K562 treated with DMSO at 1 percent for 24 hours (cell line): Measurements from ENCODE around the gene TLCD4. TPM values are rescaled to one million over a fixed set of nuclear protein-coding genes. Genes with fewer than 3 reads are reported as not detected.

Source experiments
- total RNA-seq: library from RNA; unstranded; fragments of 300-600 nt; gene quantifications from 2 replicates; pipeline ENCODE4 v1.2.3, GENCODE V29; 2022; ENCODE audit warnings: low read depth; ENCODE audit not compliant: insufficient read depth

Gene TLCD4, protein sequence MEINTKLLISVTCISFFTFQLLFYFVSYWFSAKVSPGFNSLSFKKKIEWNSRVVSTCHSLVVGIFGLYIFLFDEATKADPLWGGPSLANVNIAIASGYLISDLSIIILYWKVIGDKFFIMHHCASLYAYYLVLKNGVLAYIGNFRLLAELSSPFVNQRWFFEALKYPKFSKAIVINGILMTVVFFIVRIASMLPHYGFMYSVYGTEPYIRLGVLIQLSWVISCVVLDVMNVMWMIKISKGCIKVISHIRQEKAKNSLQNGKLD
- 4.6 and 6.0 TPM in 2 replicates for total RNA-seq

DNA sequence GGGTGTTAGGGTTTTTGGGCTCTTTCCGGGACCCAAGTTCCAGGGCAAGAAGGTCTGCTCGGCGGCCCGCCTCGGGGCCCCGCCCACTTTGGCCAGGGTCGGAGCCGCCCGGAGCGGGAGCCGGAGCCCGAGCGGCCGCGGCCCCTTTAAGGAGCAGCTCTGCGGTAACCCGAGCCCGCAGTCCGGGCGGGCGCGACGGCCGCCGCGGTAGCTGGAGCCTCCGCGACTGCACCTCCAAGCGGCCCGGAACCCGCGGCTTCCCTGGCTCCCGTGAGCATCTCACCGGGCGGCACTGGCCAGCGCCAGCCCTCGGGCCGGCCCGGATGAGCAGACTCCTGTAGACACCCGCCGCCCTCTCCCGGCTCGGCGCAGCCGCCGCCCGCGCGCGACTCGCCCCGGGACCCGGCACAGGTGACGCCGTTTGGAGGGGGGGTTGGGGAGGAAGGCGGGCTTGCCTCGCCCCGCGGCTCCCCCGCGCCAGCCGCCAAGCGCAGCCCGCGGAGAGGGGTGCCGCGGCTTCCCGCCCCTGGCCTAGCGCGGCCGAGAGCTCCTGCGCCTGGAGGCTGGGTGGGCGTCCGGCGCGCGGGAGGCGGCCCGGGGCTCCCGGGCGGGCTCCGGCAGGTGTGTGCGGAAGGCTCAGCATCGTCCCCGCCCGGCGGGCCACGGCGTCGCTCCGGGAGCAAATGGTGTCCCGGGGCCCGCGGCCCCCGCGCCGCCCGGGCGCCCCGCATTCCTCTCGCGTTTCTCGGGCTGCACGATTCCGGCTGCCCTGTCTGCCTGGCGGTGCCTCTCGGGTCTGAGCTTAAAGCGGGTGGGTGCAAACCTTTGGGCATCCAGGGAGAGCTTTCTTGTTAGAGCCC lies at the start of gene TLCD4:
TSS of gene TLCD4 (plus strand) at position 149 of the 860 bp plus-strand sequence. CDS start 26,547 bp downstream, outside the sequence.

GRCh38 chr1:95072532-95073419 lies 44.4 kb upstream of the TLCD4 start, which contains the start of gene ALG14:
ALG14 (minus strand) TSS chr1:95072951; CDS start chr1:95072898, 53 bp downstream.

Other genes starting within 250 kb of the TLCD4 start
- gene CNN3, start 190.2 kb upstream of the TLCD4 start, total RNA-seq, result not detected in 2 replicates
- gene ALG14, start 44.4 kb upstream of the TLCD4 start, total RNA-seq, result 1.00 and 2.0 TPM in 2 replicates
- 14.3 and 16.5 TPM in 2 replicates for gene RWDD3, start 116.9 kb downstream of the TLCD4 start, total RNA-seq